Activated T-helper 2 cell treated with anti-CD3 and anti-CD28 coated beads, Interferon-gamma antibody, Interleukin-2, Interleukin-4, amounts not matched to agents 10 μg/mL and 5 μg/mL and 100 μg/mL, durations not matched to agents 14 hours and 24 hours and 36 hours (primary cell): ENCODE measurements around the gene NPY4R. TPM values are rescaled to one million over a fixed set of nuclear protein-coding genes. Genes with fewer than 3 reads are reported as not detected.

Experiments used
- total RNA-seq: library from RNA; stranded (reverse); gene quantifications from 2 replicates; pipeline ENCODE4 v1.2.3, GENCODE V29; 2022

The NPY4R gene
- total RNA-seq, 1 donor from 2014 or later: not detected

Other genes starting within 250 kb of the NPY4R start
- not detected in 2 replicates for gene ANTXRL, start 179.0 kb downstream of the NPY4R start, total RNA-seq
- gene ANXA8L1, start 90.2 kb downstream of the NPY4R start, total RNA-seq: not detected in 2 replicates
- gene GPRIN2, start 90.7 kb upstream of the NPY4R start, total RNA-seq: not detected in 2 replicates
- 1.5 TPM in 2 replicates for gene SYT15, start 113.2 kb upstream of the NPY4R start, total RNA-seq